T-helper 1 cell treated with Interleukin-12 subunit alpha and Interleukin-12 subunit beta and Interleukin-4 antibody, amounts not matched to agents 30 ng/mL and 1 ng/mL, for 36 hours (primary cell): ENCODE results near the gene MXRA8. TPM values are rescaled to one million over a fixed set of nuclear protein-coding genes. Genes with fewer than 3 reads are reported as not detected.
"Not testable (repeated sequence)": the region's sequence is repeated elsewhere in the genome, so short reads cannot be mapped to it uniquely, and the experiment has no call there.

ENCODE experiments used
- intact Hi-C: fragments of 100-400 bp; cut with micrococcal nuclease; formaldehyde crosslinking; loops from one replicate; pipeline ENCODE4 v1.15.1; 2024
- total RNA-seq: library from RNA; stranded (reverse); gene quantifications from 2 replicates; pipeline ENCODE4 v1.2.3, GENCODE V29; 2022

The MXRA8 gene
- total RNA-seq, 1 donor from 2014 or later: 0.25 TPM

- intact Hi-C loops: loop anchor here (1.0 to 2.0 kb wide), 5 partner anchors 16 to 208 kb away; partner anchors contain the start of genes AURKAIP1, C1orf159, CCNL2 and DVL1
These were observed 34.3 kb downstream of the MXRA8 start for GRCh38 chr1:1324084-1324523.

- intact Hi-C loops: no loop called here
These were observed 35.4 kb downstream of the MXRA8 start for GRCh38 chr1:1322952-1323351.

- intact Hi-C loops: no loop called here
These were observed 35.9 kb downstream of the MXRA8 start for GRCh38 chr1:1322418-1322817.

GRCh38 chr1:1321477-1321876 lies 36.9 kb downstream of the MXRA8 start:
- intact Hi-C loops: no loop called here

- intact Hi-C loops: no loop called here
These were observed 37.5 kb downstream of the MXRA8 start for GRCh38 chr1:1320666-1321448.

GRCh38 chr1:1319646-1319941 lies 38.8 kb downstream of the MXRA8 start:
- intact Hi-C loops: no loop called here

- intact Hi-C loops: no loop called here
These were observed 39.3 kb downstream of the MXRA8 start for GRCh38 chr1:1318777-1319645.

- intact Hi-C loops: no loop called here
These were observed 40.2 kb downstream of the MXRA8 start for GRCh38 chr1:1318131-1318652.

- intact Hi-C loops: no loop called here
These were observed 40.9 kb downstream of the MXRA8 start for GRCh38 chr1:1317420-1317819.

- intact Hi-C loops: not testable (repeated sequence)
These were observed 42.2 kb downstream of the MXRA8 start for GRCh38 chr1:1316199-1316598.

GRCh38 chr1:1315435-1315954 lies 42.9 kb downstream of the MXRA8 start:
- intact Hi-C loops: no loop called here

GRCh38 chr1:1314678-1315335 lies 43.5 kb downstream of the MXRA8 start:
- intact Hi-C loops: no loop called here

GRCh38 chr1:1314237-1314586 lies 44.1 kb downstream of the MXRA8 start:
- intact Hi-C loops: no loop called here

GRCh38 chr1:1313500-1314236 lies 44.7 kb downstream of the MXRA8 start:
- intact Hi-C loops: no loop called here

GRCh38 chr1:1312450-1313314 lies 45.7 kb downstream of the MXRA8 start:
- intact Hi-C loops: no loop called here

GRCh38 chr1:1311107-1312104 lies 46.9 kb downstream of the MXRA8 start:
- intact Hi-C loops: no loop called here

GRCh38 chr1:1310476-1311053 lies 47.8 kb downstream of the MXRA8 start:
- intact Hi-C loops: no loop called here

GRCh38 chr1:1310109-1310385 lies 48.3 kb downstream of the MXRA8 start:
- intact Hi-C loops: no loop called here
